K562 (cell line): ENCODE data around the gene MACROD2. TPM values are rescaled to one million over a fixed set of nuclear protein-coding genes. Genes with fewer than 3 reads are reported as not detected.

Experiments
- polyA plus RNA-seq, 8 experiments: library from polyadenylated mRNA; depleted of rRNA in 4 of 8; stranded (reverse) in 5 of 8; unstranded in 3 of 8; fragments of >200 nt; fragmentation: Nextera tagmentation in 2 of 8; fragmentation: Illumina TruSeq in 1 of 8; extraction: Ambion mirVana in 2 of 8; extraction: Trizol in 1 of 8; gene quantifications; 2 replicates each; pipeline versions ENCODE4 v1.2.1 to v1.2.3, GENCODE V29; 2011 to 2014; ENCODE audit warnings: inconsistent platforms in 1 of 8, missing spikeins in 1 of 8
- small RNA-seq: library from RNA; depleted of rRNA; stranded (forward); fragments of <200 nt; gene quantifications from one replicate; pipeline ENCODE3, GENCODE V24; 2014
- total RNA-seq, 7 experiments: library from RNA; depleted of rRNA in 6 of 7; stranded (reverse); fragments of >200 nt in 6 of 7; fragmentation: Illumina TruSeq in 2 of 7; extraction: Trizol in 2 of 7; gene quantifications; 2 replicates each; pipeline versions ENCODE4 v1.2.1 to v1.2.3, GENCODE V29; 2011 to 2021; ENCODE audit warnings: low replicate concordance in 1 of 7

Gene MACROD2
- total and polyA plus RNA-seq, 9 of the 15 experiments (the other 6 are each of a cell fraction or from before 2014, with no cell fraction given), result not detected

Small RNA genes within 50 kb of the gene (small RNA-seq; reads per million reads assigned to genes)
- gene RN7SL864P (not detected), gene RNA5SP475 (not detected), gene RNU6-1159P (not detected), gene RNU6-115P (not detected), gene RNU6-228P (not detected), gene RNU6-278P (not detected), gene RPS3P1 (not detected)

Other genes with a start within 250 kb of the MACROD2 start
- gene ESF1, start 210.6 kb upstream of the MACROD2 start, total RNA-seq (2014; rRNA removed), result 16.0 and 18.6 TPM in 2 replicates
- 30.4 and 32.8 TPM in 2 replicates for gene ESF1, start 210.6 kb upstream of the MACROD2 start, total RNA-seq (2014; rRNA removed; fragmentation: Illumina TruSeq; extraction: Trizol)
- gene ESF1, start 210.6 kb upstream of the MACROD2 start, total RNA-seq (2015; rRNA removed; fragmentation: Illumina TruSeq; extraction: Trizol), result 27.5 and 29.2 TPM in 2 replicates
- 13.8 and 14.0 TPM in 2 replicates for gene ESF1, start 210.6 kb upstream of the MACROD2 start, total RNA-seq (2021)
- 6.1 and 7.0 TPM in 2 replicates for gene ESF1, start 210.6 kb upstream of the MACROD2 start, polyA plus RNA-seq (2011; rRNA removed)
- gene ESF1, start 210.6 kb upstream of the MACROD2 start, polyA plus RNA-seq (2014; fragmentation: Illumina TruSeq; extraction: Trizol), result 21.7 and 28.9 TPM in 2 replicates
- gene ESF1, start 210.6 kb upstream of the MACROD2 start, polyA plus RNA-seq (2014; fragmentation: Nextera tagmentation; extraction: Ambion mirVana), result 10 to 100 TPM; 14.7 to 15.8 TPM
- 17.4 and 19.2 TPM in 2 replicates for gene ESF1, start 210.6 kb upstream of the MACROD2 start, polyA plus RNA-seq (2014; rRNA removed)
- 16.1 and 17.2 TPM in 2 replicates for gene NDUFAF5, start 210.5 kb upstream of the MACROD2 start, total RNA-seq (2014; rRNA removed)
- 30.3 and 36.5 TPM in 2 replicates for gene NDUFAF5, start 210.5 kb upstream of the MACROD2 start, total RNA-seq (2014; rRNA removed; fragmentation: Illumina TruSeq; extraction: Trizol)
- 20.3 and 23.6 TPM in 2 replicates for gene NDUFAF5, start 210.5 kb upstream of the MACROD2 start, total RNA-seq (2015; rRNA removed; fragmentation: Illumina TruSeq; extraction: Trizol)
- 27.8 and 33.1 TPM in 2 replicates for gene NDUFAF5, start 210.5 kb upstream of the MACROD2 start, total RNA-seq (2021)
- gene NDUFAF5, start 210.5 kb upstream of the MACROD2 start, polyA plus RNA-seq (2011; rRNA removed), result 25.3 and 29.5 TPM in 2 replicates
- gene NDUFAF5, start 210.5 kb upstream of the MACROD2 start, polyA plus RNA-seq (2014; fragmentation: Illumina TruSeq; extraction: Trizol), result 20.3 and 20.5 TPM in 2 replicates
- gene NDUFAF5, start 210.5 kb upstream of the MACROD2 start, polyA plus RNA-seq (2014; fragmentation: Nextera tagmentation; extraction: Ambion mirVana), result 10 to 100 TPM; 27.3 to 32.3 TPM
- gene NDUFAF5, start 210.5 kb upstream of the MACROD2 start, polyA plus RNA-seq (2014; rRNA removed), result 25.5 and 31.8 TPM in 2 replicates
- gene SEL1L2, start 4.9 kb upstream of the MACROD2 start, total RNA-seq (2014; rRNA removed), result not detected in 2 replicates
- not detected in 2 replicates for gene SEL1L2, start 4.9 kb upstream of the MACROD2 start, total RNA-seq (2014; rRNA removed; fragmentation: Illumina TruSeq; extraction: Trizol)
- not detected in 2 replicates for gene SEL1L2, start 4.9 kb upstream of the MACROD2 start, total RNA-seq (2015; rRNA removed; fragmentation: Illumina TruSeq; extraction: Trizol)
- not detected in 2 replicates for gene SEL1L2, start 4.9 kb upstream of the MACROD2 start, total RNA-seq (2021)
- gene SEL1L2, start 4.9 kb upstream of the MACROD2 start, polyA plus RNA-seq (2011; rRNA removed), result not detected in 2 replicates
- gene SEL1L2, start 4.9 kb upstream of the MACROD2 start, polyA plus RNA-seq (2014; fragmentation: Illumina TruSeq; extraction: Trizol), result not detected in 2 replicates
- gene SEL1L2, start 4.9 kb upstream of the MACROD2 start, polyA plus RNA-seq (2014; fragmentation: Nextera tagmentation; extraction: Ambion mirVana), result not detected
- gene SEL1L2, start 4.9 kb upstream of the MACROD2 start, polyA plus RNA-seq (2014; rRNA removed), result not detected in 2 replicates